GM23338 (cell line): ENCODE results near the gene CDH23.

Source experiments
- CREB1 ChIP-seq: fragments of 250-450 bp; sonication (Bioruptor Pico); IDR thresholded peaks from 2 replicates; pipeline ENCODE4 v1.5.0; 2020; ENCODE audit warnings: low read depth, mild to moderate bottlenecking, moderate library complexity
- ETS1 ChIP-seq: IDR thresholded peaks from 2 replicates; pipeline ENCODE4 v1.6.1; 2016; ENCODE audit warnings: antibody characterized with exemption
- EZH2 ChIP-seq: fragments of 200-600 bp; sonication (generic); IDR thresholded peaks from one replicate; pipeline ENCODE4 v1.8.0; 2017; ENCODE audit warnings: antibody characterized with exemption, mild to moderate bottlenecking, low read depth; ENCODE audit not compliant: unreplicated experiment
- EZH2phosphoT487 ChIP-seq: fragments of 200-600 bp; sonication (generic); IDR thresholded peaks from one replicate; pipeline ENCODE4 v1.8.1; 2018; ENCODE audit warnings: antibody characterized with exemption; ENCODE audit not compliant: unreplicated experiment
- NANOG ChIP-seq: IDR thresholded peaks from 2 replicates; pipeline ENCODE4 v1.6.1; 2016; ENCODE audit warnings: antibody characterized with exemption, borderline replicate concordance
- POLR2AphosphoS5 ChIP-seq: IDR thresholded peaks from 2 replicates; pipeline ENCODE4 v1.6.1; 2016; ENCODE audit warnings: antibody characterized with exemption, low read depth
- STAT1 ChIP-seq: IDR thresholded peaks from one replicate; pipeline ENCODE4 v1.6.1; 2016; ENCODE audit warnings: antibody characterized with exemption; ENCODE audit not compliant: unreplicated experiment
- ZNF114 ChIP-seq: fragments of 250-450 bp; sonication (Bioruptor Pico); IDR thresholded peaks from 2 replicates; pipeline ENCODE4 v1.5.0; 2020; ENCODE audit warnings: mild to moderate bottlenecking, moderate library complexity
- ZNF331 ChIP-seq: fragments of 250-450 bp; sonication (Bioruptor Pico); IDR thresholded peaks from 2 replicates; pipeline ENCODE4 v1.5.0; 2020; ENCODE audit warnings: low read depth, mild to moderate bottlenecking, moderate library complexity
- TF ChIP-seq, protein P1 (sequence below), 2 experiments: fragments of 200-600 bp in 1 of 2; sonication (generic) in 1 of 2; conservative IDR thresholded peaks; 2 replicates each; pipeline versions ENCODE4 v1.5.1 to v1.6.1; 2016 to 2017; ENCODE audit warnings: antibody characterized with exemption in 2 of 2, low read depth in 2 of 2, mild to moderate bottlenecking in 2 of 2, moderate library complexity in 1 of 2
- TF ChIP-seq, protein P2 (sequence below): IDR thresholded peaks from one replicate; pipeline ENCODE4 v1.6.1; 2018; ENCODE audit warnings: antibody characterized with exemption; ENCODE audit not compliant: unreplicated experiment

- TF ChIP-seq, protein P1, sequence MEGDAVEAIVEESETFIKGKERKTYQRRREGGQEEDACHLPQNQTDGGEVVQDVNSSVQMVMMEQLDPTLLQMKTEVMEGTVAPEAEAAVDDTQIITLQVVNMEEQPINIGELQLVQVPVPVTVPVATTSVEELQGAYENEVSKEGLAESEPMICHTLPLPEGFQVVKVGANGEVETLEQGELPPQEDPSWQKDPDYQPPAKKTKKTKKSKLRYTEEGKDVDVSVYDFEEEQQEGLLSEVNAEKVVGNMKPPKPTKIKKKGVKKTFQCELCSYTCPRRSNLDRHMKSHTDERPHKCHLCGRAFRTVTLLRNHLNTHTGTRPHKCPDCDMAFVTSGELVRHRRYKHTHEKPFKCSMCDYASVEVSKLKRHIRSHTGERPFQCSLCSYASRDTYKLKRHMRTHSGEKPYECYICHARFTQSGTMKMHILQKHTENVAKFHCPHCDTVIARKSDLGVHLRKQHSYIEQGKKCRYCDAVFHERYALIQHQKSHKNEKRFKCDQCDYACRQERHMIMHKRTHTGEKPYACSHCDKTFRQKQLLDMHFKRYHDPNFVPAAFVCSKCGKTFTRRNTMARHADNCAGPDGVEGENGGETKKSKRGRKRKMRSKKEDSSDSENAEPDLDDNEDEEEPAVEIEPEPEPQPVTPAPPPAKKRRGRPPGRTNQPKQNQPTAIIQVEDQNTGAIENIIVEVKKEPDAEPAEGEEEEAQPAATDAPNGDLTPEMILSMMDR (conservative IDR thresholded peaks at IDR 0.05; ENCODE audit: low read depth in 2 of 2), result peak; percentile 36 to 58
- TF ChIP-seq, protein P2, sequence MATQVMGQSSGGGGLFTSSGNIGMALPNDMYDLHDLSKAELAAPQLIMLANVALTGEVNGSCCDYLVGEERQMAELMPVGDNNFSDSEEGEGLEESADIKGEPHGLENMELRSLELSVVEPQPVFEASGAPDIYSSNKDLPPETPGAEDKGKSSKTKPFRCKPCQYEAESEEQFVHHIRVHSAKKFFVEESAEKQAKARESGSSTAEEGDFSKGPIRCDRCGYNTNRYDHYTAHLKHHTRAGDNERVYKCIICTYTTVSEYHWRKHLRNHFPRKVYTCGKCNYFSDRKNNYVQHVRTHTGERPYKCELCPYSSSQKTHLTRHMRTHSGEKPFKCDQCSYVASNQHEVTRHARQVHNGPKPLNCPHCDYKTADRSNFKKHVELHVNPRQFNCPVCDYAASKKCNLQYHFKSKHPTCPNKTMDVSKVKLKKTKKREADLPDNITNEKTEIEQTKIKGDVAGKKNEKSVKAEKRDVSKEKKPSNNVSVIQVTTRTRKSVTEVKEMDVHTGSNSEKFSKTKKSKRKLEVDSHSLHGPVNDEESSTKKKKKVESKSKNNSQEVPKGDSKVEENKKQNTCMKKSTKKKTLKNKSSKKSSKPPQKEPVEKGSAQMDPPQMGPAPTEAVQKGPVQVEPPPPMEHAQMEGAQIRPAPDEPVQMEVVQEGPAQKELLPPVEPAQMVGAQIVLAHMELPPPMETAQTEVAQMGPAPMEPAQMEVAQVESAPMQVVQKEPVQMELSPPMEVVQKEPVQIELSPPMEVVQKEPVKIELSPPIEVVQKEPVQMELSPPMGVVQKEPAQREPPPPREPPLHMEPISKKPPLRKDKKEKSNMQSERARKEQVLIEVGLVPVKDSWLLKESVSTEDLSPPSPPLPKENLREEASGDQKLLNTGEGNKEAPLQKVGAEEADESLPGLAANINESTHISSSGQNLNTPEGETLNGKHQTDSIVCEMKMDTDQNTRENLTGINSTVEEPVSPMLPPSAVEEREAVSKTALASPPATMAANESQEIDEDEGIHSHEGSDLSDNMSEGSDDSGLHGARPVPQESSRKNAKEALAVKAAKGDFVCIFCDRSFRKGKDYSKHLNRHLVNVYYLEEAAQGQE, result no peak
- TF ChIP-seq CREB1 (CRISPR knock-in tag), result no peak
- no peak for TF ChIP-seq STAT1
- no peak for TF ChIP-seq POLR2AphosphoS5
- no peak for TF ChIP-seq EZH2phosphoT487
- TF ChIP-seq EZH2, result no peak
- TF ChIP-seq ZNF331, result no peak
- TF ChIP-seq NANOG, result no peak
- TF ChIP-seq ETS1, result no peak
- no peak for TF ChIP-seq ZNF114 (CRISPR knock-in tag)
Measured at GRCh38 chr10:71431239-71432100, 34.8 kb downstream of the CDH23 start.
